ENCODE data around the gene AFAP1L2. TPM values are rescaled to one million over a fixed set of nuclear protein-coding genes. Genes with fewer than 3 reads are reported as not detected.

The AFAP1L2 gene
- total RNA-seq, 1 experiment from 2014 or later, result 18.1 TPM

DNA sequence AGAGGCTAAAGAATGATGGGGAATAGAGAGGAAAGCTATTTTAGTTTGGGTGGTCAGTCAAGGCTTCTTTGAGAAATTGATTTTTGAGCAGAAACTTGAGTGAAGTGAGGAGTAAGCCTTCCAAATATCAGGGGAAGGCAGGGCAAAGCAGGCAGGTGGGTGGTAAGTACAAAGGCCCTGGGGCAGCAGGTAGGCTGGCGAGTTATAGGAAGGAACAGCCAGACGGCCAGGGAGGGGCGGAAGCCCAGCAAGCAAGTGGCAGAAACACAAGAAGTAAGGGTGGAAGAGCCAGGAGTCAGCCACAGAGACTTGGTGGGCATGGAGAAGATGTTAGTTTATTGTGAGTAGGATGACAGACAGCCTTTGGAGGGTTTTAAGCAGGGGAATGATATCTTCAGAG, 130.4 kb downstream of the AFAP1L2 start:
- no peak for DNase-seq (ENCODE audit: low spot score)

DNA sequence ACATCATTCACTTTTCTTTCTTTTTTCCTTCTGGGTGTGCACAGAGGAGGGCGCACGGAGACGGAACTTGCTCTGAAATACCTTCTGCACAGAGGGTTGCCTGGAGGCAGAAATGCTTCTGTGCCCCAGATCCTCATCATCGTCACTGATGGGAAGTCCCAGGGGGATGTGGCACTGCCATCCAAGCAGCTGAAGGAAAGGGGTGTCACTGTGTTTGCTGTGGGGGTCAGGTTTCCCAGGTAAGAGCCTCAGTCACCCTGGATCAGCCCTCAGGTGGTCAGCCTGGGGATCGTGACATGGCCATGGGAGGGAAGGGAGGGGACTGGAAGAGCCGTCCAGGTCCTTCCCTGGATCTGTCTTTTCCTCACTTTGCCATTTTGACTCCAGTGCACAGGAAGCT, 131.6 kb downstream of the AFAP1L2 start:
- no peak for DNase-seq (ENCODE audit: low spot score)

DNA sequence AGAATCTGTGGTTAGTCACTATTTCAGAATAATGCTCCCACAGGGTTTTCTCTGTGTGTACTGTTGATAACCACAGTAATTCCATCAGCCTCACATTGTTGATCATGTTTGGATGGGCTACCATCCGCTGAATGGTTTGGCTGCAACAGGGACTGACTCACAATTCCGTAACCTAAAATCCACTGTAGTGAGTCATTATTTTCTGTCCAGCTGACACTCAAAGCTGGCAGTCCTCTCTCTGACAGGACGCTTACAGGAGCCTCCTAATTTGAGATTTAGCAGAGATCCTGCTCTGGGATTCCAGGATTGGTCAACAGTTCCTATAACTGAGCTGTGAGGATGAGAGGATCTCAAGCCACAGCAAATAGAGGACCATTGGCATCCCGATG, 132.5 kb downstream of the AFAP1L2 start:
- DNase-seq (ENCODE audit: low spot score), result no peak

DNA sequence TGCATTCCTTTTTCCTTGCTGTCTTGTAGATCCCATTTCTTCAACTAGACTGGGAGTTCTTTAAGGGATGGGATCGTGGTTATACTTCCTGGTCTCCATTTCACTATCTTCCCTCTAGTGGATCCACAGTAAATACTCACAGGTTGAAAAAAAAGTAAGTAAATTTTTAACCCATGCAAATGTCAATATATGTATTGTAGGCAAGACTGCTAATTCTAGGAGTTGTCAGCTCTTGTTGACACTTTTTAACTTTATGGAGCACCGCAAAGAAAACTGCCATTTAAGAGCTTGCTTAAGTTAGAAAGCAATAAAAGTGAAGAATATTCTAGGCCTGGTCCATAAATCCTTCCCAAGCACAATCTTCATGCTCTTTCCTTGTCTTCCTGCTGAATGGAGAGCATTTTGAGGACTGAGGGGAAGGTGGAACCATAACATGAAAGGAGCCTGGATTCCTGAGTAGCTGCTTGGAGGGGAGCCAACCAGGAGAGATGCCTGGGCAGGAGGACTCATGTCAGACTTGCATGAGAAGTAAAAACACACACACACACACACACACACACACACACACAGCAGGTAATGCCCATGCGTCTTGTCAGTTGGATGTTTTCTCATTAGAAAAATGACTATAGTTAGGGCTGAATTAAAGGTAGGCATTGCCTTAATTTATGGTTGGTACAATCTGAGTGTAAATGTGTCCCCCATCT, 133.1 kb downstream of the AFAP1L2 start:
- DNase-seq (ENCODE audit: low spot score), result peak; percentile 73

DNA sequence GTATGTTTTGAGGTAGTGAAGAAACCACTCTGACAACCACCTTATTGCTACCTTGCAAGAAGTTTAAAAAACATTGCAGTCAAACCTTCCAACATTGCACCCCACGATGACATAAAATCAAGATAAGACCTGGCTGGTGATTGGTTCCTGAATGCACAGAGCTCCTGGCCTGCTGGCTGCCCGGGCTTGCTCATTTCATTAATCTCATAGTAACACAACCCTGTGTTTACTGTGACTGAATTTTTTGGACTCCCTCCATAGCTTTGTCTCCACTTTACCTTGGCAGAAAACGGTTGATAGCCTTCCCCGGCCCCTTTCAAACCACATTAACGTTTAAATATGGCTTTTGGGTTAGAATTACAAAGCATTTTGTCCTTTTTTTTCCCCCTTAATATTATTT, 137.8 kb downstream of the AFAP1L2 start:
- DNase-seq (ENCODE audit: low spot score), result no peak

DNA sequence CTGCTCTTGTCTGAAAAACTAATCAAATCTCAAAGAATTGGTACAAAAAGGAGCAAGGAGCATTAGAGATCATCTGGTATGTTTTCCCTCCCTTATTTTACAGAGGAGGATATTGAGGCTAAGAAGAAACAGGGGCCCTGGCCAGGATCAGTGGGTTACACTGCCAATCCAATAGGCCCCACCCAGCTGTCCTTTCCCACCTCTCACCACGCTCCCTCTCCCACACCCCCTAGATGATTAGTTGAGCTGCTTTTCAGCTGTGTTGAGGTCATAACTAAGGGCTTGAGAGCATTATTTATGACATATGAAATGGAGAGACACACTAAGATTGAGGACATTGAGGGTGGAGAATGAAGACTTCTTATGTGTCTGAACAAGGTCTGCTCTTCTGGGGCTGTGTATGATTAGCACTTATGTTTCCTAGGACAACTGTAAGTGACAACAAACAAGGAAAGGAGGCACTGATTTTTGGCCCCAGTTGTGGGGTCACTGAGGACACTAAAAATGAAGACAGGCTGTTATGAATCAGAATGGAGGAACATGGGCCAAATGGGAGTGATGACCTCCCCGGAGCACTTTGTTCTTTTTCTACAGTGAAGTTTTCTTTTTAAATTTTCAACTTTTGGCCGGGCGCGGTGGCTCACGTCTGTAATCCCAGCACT, 138.8 kb downstream of the AFAP1L2 start:
- no peak for DNase-seq (ENCODE audit: low spot score)

DNA sequence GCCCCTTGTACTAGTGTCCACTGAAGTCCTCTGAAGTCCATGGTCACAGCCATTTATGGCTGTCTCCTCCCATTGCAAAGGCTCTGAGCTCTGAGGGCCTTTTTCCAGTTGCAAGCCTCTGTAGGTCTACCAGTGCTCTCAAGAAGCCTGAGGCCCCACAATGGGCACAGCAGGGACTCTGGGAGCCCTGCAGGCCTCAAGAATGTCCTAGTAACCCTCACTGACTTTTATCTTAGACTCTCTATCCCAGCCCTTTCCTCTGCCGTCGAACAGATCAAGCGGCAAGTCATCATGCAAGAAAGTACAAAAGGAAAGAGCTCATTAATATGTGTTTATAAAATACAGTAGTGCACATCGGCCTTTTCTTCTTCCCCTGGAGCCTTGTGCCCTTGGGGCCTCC, 141.8 kb downstream of the AFAP1L2 start:
- DNase-seq (ENCODE audit: low spot score), result no peak

DNA sequence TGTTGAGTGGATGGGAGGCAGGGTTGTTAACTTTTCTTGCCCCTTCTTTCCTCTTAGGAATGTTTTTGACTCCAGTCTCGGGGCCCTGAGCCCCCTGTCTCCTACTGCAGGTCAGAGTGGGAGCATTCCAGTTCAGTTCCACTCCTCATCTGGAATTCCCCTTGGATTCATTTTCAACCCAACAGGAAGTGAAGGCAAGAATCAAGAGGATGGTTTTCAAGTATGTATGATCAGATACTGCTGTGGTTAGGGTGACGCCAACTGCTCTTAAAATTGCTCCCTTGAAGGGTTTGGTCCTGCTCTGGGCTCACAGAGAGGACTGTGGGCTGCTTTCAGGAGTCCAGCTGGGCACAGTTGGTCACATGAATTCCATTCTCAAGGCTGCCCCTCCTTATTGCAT, 143.2 kb downstream of the AFAP1L2 start:
- DNase-seq (ENCODE audit: low spot score), result no peak

DNA sequence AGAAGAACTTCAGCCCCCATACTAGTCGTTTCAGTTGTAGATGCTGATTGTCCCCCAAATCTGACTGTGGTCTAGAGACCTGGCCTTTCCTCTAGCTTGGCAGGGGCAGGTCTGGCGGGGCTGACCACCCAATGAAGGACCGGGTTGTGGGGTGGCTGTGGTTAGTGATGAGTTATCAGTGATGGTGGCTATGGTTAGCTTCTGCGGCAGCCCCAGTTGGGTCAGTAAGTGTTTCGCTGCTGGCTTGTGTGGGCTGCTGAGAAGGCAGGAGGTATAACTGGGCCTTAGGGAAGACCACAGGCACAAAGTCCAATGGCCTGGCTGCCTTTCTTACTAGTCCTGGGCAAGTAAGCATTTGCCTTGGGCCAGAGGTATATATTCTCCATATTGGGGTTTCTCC, 143.9 kb downstream of the AFAP1L2 start:
- no peak for DNase-seq (ENCODE audit: low spot score)

DNA sequence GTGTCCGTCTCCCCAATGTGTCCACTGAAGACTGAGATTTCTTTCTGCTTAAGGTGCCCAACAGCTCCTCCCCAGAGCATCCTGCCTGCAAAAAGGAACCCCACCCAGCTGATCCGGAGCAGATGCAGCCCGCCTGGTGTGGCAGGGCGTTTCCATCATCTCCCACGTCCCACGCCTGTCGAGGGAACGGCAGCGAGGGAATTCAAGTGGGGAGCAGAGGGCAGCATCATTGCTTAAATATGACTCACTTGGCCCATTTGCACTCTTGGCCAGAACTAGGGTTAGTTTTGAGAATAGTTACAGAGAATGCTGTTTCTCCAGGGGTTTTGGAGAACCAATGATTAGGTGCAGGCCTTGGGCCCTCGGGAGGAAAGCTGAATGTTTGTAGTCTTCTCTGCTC, 144.5 kb downstream of the AFAP1L2 start:
- no peak for DNase-seq (ENCODE audit: low spot score)

DNA sequence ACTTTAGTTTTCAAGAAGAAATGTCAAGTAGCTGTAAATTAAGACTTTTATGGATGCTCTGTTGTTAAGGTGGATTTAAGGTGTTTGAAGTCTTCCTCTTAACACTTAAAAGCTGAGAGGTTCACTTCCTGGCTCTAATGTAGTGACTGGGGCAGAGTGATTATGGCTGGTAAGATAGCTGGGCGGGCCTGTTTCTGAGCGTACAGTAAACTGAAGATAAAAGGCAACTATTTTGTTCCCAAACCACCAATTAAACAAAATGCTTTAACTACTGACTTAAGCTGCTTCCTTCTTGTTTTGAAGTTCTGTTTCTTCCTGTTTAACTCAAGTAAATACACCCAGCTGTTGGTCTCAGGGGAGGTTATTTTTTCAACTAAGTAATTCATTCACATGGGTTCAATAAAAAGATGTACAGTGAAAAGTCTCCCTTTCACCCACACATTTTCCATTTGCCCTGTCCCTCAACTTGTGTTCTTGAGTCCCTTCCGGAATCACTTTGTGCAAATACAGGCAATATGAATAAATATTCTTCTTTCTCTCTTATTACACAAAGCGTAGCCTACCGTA, 145.9 kb downstream of the AFAP1L2 start:
- DNase-seq (ENCODE audit: low spot score), result peak; percentile 71

DNA sequence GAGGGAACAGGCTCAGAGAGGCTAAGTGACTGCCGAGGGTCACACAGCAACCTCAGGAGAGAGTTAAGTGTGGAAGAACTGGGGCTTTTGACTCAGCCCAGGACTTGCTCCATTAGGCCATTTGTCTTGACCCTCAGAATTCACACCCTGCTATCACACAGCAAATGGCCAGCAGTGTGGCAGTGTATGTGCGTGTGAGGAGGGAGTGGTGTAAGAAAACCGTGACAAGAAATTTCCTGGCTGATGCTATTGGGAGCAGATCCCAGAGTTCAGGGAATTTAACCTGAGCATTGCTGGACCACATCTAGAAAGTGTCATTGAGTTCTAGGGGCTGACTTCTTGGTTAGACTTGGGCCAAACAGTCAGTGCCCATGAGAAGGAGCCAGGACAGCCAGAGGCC, 146.8 kb downstream of the AFAP1L2 start:
- no peak for DNase-seq (ENCODE audit: low spot score)

DNA sequence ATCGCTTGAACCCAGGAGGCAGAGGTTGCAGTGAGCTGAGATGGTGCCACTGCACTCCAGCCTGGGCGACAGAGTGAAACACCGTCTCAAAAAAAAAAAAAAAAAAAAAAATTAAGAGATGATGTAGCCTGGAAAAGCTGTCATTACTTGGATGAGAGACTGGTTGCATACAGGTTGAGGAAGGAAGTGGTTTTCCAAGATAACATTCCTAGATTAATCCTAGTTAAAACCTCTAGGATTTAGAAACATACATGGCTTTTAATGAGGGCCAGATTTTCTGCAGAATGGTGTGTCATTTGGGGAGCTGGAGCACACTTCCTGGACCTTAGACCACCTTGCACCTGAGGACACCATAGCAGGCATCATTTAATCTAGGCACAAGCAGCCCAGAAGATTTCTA, 147.5 kb downstream of the AFAP1L2 start:
- DNase-seq (ENCODE audit: low spot score), result no peak

DNA sequence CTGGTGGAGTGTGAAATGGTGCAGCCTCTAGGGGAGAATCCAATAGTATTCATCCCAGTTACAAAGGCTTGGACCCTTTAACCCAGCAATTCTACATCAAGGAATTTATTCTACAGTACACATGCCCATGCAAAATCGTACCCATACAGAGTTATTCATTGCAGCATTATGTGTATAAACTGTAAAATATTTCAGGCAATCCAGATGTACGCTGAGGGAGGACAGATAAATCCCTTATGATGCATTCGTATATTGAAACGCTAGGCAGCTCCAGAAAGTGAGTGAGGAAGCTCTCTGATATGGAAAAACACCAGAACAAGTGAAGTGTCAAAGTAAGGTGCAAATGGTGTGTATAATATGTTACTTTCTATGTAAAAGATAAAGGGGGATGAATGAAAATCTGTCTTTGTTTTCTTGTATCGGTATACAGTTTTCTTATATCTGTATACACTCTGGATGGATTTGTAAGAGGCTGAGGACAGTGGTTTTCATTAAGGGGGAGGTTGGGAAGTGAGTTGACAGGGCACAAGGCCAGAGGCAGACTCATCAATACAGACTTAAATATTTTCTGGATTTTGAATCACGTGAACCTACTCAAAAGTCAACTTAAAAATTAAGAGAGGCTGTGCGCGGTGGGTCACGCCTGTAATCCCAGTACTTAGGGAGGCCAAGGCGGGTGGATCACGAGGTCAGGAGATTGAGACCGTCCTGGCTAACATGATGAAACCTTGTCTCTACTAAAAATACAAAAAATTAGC, 148.1 kb downstream of the AFAP1L2 start:
- no peak for DNase-seq (ENCODE audit: low spot score)

DNA sequence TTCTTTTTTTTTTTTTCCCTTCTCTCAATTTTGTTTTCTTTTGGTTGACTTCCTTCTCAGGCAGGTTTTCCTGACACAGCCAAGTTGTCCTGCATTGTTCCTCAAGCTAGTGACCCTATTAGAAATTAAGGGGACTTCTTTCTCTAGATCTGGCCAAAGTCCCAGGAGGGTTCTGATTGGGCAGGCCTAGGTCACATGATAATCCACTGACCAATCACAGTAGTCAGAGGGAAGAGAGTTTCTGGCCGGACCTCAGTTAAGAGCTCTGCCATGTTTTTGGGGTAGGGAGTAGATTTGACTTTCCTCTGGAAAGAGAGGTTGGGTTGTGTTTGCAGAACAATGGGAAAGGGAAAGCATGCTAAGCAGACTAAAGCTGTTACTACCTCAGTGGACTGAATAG, 149.1 kb downstream of the AFAP1L2 start:
- no peak for DNase-seq (ENCODE audit: low spot score)

DNA sequence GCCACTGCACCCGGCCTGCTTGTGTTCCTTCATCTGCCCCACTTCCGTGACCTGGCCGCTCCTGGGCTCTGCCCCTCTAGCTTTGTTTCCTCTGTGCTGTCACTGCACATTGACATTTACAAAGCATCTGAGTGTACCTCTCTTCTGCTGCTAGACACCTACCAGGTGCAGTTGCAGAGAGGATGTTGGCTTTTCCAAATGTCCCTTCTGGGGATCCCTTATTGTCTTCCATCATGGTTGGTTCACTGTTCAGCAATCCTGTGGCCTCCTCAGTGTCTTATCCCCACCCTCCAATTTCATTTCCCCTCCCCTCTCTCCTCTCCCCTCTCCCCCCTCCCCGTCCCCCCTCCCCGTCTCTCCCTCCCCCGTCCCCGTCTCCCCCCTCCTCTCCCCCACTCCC, 151.4 kb downstream of the AFAP1L2 start:
- DNase-seq (ENCODE audit: low spot score), result no peak

DNA sequence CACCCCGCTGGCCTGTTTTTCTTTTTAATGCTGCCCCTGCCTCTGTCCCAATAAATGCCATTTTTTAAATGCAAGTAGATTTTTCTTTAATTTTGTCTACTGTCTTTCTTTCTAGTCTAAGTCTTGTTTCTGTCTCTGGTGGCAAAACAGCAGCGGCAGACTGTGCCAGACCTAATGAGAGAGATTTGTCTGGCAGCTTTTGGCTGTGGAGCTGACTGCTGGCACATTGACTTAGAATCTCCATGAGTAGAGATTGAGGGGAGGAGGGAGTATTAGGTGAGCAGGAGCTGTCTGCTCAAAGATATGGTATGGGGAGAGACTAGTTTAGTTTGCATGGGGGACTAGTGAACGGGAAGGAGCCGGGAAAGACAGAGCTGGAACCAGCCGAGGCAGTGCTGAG, 152.2 kb downstream of the AFAP1L2 start:
- DNase-seq (ENCODE audit: low spot score), result no peak

DNA sequence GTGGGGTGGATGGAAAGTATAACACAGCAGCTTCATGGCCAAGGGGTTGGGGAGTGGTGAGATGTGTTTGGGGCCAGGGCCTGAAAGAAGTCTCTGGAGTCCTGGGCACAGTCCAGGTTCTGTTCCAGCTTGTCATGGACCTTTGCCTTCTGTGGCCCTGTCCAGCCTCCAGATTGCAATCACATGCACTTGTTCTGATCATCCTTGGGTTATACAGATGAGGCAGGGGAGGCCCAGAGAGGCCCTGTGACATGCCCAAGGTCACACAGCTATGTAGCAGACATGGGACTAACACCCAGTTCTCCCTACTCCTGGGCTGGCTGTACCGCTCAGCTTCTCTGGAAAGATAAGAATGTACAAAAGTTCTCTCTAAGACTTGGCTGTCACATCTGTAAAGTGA, 153.6 kb downstream of the AFAP1L2 start:
- no peak for DNase-seq (ENCODE audit: low spot score)

DNA sequence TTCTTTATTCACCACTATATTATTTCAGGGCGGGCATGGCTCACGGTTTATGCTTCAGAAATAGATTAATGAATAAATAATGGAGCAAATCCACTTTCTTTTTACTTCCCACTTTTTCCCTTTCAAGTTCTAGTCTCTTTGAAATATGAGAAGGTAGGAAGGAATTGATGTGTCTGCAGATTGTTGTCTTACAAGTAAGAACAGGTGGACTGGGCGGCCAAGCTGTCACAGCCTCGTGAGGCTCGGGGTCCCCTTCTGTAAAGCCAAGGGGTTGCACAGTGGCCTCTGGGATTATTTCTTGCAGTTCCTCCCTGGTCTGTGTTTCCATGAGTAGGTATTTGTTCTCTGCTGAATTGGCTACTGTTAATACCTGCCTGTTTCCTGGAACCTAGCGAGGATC, 154.1 kb downstream of the AFAP1L2 start:
- no peak for DNase-seq (ENCODE audit: low spot score)

DNA sequence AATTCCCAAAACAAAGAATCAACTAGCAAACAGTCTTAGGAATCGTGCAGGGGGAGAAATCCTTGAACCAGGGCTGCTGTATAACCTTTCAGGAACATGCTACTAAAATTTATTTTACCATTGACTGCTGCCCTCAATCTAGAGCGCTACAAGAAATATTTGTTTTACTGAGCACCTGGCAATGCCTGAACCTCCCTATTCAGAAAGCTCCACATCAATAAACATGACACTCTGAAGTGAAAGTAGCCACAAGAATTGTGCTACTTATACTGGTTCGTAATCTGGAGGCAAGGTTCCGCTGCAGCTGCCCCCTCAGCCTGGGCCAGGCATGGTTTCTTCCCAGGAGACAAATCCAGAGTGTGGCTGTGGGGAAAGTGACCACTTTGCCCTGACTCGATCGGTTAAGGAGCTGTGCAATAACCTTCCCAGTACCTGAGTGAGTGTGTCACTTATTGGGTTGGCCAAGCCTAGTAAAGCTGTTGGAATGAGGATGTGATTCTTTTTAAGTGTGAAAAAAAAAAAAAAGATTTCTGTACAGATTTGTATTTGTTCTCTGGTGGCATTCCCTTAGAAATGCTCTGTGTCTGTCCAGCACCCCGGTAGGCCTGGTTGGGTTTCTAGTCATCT, 157.5 kb downstream of the AFAP1L2 start:
- DNase-seq (ENCODE audit: low spot score), result peak; percentile 66

DNA sequence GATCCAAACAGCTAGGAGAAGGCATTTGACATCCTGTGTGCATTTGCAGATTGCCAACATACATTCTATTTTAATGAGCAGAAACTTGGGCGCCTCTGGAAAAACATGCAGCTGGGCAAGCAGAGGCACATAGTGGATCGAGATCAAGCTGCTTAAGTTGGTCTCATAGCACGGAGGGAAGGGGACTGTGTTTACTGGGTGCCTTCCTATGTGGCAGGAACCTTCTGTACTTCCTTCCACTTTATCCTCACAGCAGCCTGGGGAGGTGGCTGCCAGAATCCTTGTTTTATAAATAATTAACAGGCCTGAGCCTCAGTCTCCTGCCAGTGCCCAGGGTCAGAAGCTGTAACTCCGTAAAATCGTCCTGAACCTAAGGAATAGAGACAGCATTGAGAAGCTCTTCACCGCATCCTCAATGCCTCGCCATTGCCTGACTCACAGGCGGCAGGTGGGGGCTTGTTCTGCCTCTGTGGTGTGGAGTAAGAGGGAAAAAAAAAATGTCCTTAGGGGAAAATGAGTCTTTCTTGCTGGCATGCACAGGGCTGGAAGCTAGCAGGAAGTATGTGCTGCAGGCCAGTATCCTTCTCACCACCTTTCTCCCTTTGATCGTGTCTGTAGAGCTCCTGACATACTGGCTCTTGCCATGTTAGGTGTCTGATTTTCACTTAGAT, 159.0 kb downstream of the AFAP1L2 start:
- DNase-seq (ENCODE audit: low spot score), result no peak
